Omental fat pad (tissue), 4 donors: ENCODE results near the gene MYO1B. TPM values are rescaled to one million over a fixed set of nuclear protein-coding genes. Genes with fewer than 3 reads are reported as not detected.

Source experiments
- ATAC-seq: fragments of 150-250 bp; one replicate; pipeline ENCODE4 v1.9.1; 2016; ENCODE audit warnings: mild to moderate bottlenecking, moderate library complexity; ENCODE audit not compliant: low FRiP score
- DNase-seq: peaks from one replicate; pipeline ENCODE4 v3.0.0-alpha.2; 2019; ENCODE audit warnings: low spot score
- small RNA-seq: library from RNA; depleted of rRNA; stranded (forward); fragments of <200 nt; gene quantifications from one replicate; pipeline ENCODE3, GENCODE V24; 2016
- total RNA-seq, 4 donors: library from RNA; depleted of rRNA; stranded (reverse); fragments of >200 nt; gene quantifications; one replicate each; pipeline ENCODE4 v1.1.0, GENCODE V29; 2016
- TF ChIP-seq, protein P1 (sequence below), 3 donors: fragments of 450-650 bp; IDR thresholded peaks; one replicate each; pipeline ENCODE4 v1.5.1; 2016 to 2017; ENCODE audit warnings: antibody characterized with exemption in 3 of 3, mild to moderate bottlenecking in 3 of 3, moderate library complexity in 2 of 3

Gene MYO1B
- total RNA-seq, 4 donors from 2014 or later: 37.7 to 118 (median 59.8) TPM

DNA sequence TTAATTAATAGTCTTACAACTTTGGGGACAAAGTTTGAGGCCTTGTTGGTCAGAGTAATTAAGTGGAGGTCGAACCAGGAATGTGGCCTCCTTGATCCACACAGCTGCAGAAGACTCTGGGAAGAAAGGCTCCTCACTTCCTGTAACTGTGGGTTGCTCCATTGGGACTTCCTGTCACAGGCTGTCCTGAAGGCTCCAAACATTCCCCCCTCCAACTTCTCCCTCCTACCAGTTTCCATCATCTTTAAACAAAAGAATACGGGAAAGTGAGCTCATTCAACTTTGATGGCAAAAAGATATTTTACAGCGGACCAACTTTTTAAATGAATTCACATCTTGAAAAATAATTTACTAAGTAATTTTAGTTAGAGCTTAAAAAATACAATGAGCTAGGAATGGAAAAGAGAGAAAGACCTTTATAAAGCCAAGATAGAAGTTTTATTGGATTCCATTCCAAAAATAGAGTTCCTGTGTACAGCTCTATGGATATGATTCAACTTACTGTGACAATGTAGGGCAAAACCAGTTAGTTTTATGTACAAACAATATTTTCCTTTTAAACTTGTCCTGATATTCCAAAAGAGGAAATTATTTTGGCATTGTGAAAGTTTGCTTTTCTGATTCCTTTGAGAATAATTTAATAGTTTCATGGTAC is 220.7 kb downstream of the MYO1B start:
- ATAC-seq (no peak), DNase-seq (no peak)
- TF ChIP-seq, protein P1, sequence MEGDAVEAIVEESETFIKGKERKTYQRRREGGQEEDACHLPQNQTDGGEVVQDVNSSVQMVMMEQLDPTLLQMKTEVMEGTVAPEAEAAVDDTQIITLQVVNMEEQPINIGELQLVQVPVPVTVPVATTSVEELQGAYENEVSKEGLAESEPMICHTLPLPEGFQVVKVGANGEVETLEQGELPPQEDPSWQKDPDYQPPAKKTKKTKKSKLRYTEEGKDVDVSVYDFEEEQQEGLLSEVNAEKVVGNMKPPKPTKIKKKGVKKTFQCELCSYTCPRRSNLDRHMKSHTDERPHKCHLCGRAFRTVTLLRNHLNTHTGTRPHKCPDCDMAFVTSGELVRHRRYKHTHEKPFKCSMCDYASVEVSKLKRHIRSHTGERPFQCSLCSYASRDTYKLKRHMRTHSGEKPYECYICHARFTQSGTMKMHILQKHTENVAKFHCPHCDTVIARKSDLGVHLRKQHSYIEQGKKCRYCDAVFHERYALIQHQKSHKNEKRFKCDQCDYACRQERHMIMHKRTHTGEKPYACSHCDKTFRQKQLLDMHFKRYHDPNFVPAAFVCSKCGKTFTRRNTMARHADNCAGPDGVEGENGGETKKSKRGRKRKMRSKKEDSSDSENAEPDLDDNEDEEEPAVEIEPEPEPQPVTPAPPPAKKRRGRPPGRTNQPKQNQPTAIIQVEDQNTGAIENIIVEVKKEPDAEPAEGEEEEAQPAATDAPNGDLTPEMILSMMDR (IDR thresholded peaks at IDR 0.05): no peak

DNA sequence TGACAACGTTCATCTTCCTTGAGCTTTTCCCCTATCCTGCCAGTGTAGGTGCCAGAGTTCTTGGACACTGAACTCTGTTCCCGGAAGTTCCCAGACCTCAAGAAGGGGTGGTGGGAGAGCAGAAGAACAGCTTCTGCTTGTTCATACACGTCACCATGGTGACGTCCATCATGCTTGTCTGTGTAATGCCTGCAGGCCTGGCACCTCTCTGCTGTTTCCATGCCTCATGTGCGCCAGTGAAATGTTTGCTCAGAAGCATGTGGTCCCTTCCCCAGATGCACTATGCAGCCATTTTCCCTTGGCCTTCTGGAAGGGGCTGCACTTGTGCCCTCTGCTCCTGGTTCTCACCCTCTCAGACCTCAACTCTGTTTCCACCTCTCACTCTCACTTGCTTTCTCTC is 221.9 kb downstream of the MYO1B start:
- ATAC-seq: no peak
- TF ChIP-seq, protein P1 (IDR thresholded peaks at IDR 0.05): no peak

DNA sequence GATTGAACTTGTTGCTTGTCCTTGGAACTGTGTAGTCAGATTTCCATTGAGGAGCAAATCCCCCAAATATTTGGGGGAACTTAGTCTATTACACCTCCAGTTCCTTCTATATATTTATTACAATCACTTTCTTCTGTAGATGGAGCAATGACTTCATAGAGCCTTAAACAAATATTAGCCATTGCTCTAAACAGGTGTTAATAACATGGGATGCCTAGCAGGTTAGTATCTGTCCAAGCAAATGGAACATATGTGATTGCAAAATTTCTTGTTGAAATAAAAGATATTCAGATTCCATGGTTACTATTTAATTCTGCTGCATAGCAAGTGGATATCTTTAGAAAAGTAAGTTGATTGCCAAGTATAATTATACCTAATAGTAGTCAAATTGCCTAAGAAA is 225.1 kb downstream of the MYO1B start:
- DNase-seq: no peak
- TF ChIP-seq, protein P1 (IDR thresholded peaks at IDR 0.05): no peak
- no peak for ATAC-seq

More for the DNA sequence above, 221.9 kb downstream of the MYO1B start:
- DNase-seq: no peak

DNA sequence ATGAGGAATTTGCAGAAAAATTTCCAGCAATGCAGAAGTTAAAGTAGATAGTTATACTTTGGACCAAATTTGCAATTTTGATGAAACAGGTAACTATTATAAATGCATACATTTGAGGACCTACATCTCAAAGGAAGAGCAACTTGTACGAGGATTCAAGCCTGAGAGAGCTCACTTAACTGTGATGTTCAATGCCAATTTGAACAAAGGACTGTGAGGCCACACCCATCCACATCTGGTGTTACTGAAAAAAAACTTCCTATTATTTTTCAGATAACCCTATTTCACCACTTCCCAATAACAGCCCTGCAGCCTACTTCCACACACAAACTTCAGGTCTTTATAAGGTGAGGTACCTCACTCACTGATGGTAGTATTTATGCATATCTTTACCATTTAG is 229.3 kb downstream of the MYO1B start:
- ATAC-seq (no peak), DNase-seq (no peak)
- TF ChIP-seq, protein P1 (IDR thresholded peaks at IDR 0.05): no peak

Small RNAs within 50 kb of the gene (small RNA-seq; reads per million reads assigned to genes)
- not detected for gene RNU6-1045P

Other genes with a start within 250 kb of the MYO1B start
- gene STAT1, start 231.2 kb upstream of the MYO1B start, total RNA-seq: 100 to 1,000 TPM in 2 of 4 donors, 10 to 100 TPM in 2; 63.5 to 161 (median 95.1) TPM
- 10 to 100 TPM in 2 of 4 donors, 1 to 10 TPM in 2; 4.6 to 29.4 (median 10.5) TPM for gene STAT4, start 94.4 kb upstream of the MYO1B start, total RNA-seq